K562 (cell line): ENCODE results near the gene ZNF143. TPM values are rescaled to one million over a fixed set of nuclear protein-coding genes. Genes with fewer than 3 reads are reported as not detected.

Experiments
- ATAC-seq: fragments of 200-7000 bp; cut with Tn5 transposase; 3 replicates; pipeline ENCODE4 v1.9.1; 2020; ENCODE audit warnings: moderate library complexity
- BruUV-seq: library from RNA; stranded (reverse); fragments of 400-500 nt; replicated peaks from 2 replicates; lab custom pipeline; 2021; lab: Mats Ljungman, UMichigan
- CTCF ChIA-PET: fragments of 300-600 bp; formaldehyde crosslinking; extraction: SDS; loops from one replicate; lab custom pipeline; 2021; ENCODE audit warnings: low intra/inter-chr PET ratio; lab: Yijun Ruan, JAX
- POLR2A ChIA-PET: fragments of 300-600, 350-650 bp; sonication (Branson Sonifier 250); formaldehyde crosslinking; extraction: SDS; loops from one replicate; lab custom pipeline; 2021; ENCODE audit warnings: antibody characterized with exemption, inconsistent platforms; lab: Yijun Ruan, JAX
- DNase-seq, 4 experiments: peaks; one replicate each; pipeline versions ENCODE4 v3.0.0 to v3.0.0-alpha.2; 2011 to 2018; ENCODE audit warnings: low spot score in 3 of 4, mixed read lengths in 3 of 4; ENCODE audit errors: extremely low read depth in 1 of 4
- FAIRE-seq: peaks from 2 replicates; lab custom pipeline; 2011; peaks lifted over from hg19 to GRCh38; lab: Jason Lieb, UNC
- H2AFZ ChIP-seq: 2 replicates; pipeline ENCODE4 v1.6.0; 2011; ENCODE audit warnings: low read depth, low read length, control low read depth, inconsistent platforms
- H3K27ac ChIP-seq: fragments of 200-600 bp; 3 replicates; pipeline ENCODE4 v1.8.0; 2011; ENCODE audit warnings: low read depth, mild to moderate bottlenecking, control low read depth, inconsistent platforms, low read length, moderate library complexity, mixed read lengths; ENCODE audit errors: extremely low read depth
- H3K27me3 ChIP-seq, 2 experiments: fragments of 300-600 bp in 1 of 2; 2 replicates in 1 of 2; 3 replicates in 1 of 2; pipeline versions ENCODE4 v1.6.0 to v1.8.0; 2011; ENCODE audit warnings: inconsistent platforms in 2 of 2, low read length in 2 of 2, mild to moderate bottlenecking in 1 of 2, mixed read lengths in 1 of 2, moderate library complexity in 1 of 2; ENCODE audit not compliant: control insufficient read depth in 2 of 2, insufficient read depth in 2 of 2
- H3K36me3 ChIP-seq: fragments of 300-600 bp; 3 replicates; pipeline ENCODE4 v1.8.0; 2011; ENCODE audit warnings: mild to moderate bottlenecking, low read length, inconsistent platforms; ENCODE audit not compliant: control insufficient read depth, insufficient read depth
- H3K4me1 ChIP-seq, 2 experiments: fragments of 200-600 bp in 1 of 2; replicated peaks in 1 of 2; 2 replicates in 1 of 2; 3 replicates in 1 of 2; pipeline versions ENCODE4 v1.5.1 to v1.8.0; 2011; ENCODE audit warnings: inconsistent platforms in 2 of 2, low read length in 2 of 2, mild to moderate bottlenecking in 1 of 2, mixed read lengths in 1 of 2, moderate library complexity in 1 of 2; ENCODE audit not compliant: control insufficient read depth in 2 of 2, insufficient read depth in 2 of 2
- H3K4me2 ChIP-seq: 2 replicates; pipeline ENCODE4 v1.6.1; 2011; ENCODE audit warnings: low read length, control low read depth, inconsistent platforms, mixed read lengths; ENCODE audit not compliant: insufficient read depth
- H3K4me3 ChIP-seq: fragments of 200-600 bp; sonication (generic), shearing (Covaris generic); 2 replicates; pipeline ENCODE4 v1.5.1; 2016; ENCODE audit warnings: control low read depth, inconsistent platforms
- H3K79me2 ChIP-seq: fragments of 200-600 bp; 3 replicates; pipeline ENCODE4 v1.8.0; 2011; ENCODE audit warnings: low read length, inconsistent platforms; ENCODE audit not compliant: control insufficient read depth, insufficient read depth
- H3K9ac ChIP-seq, 2 experiments: 2 replicates each; pipeline versions ENCODE4 v1.6.0 to v1.6.1; 2011; ENCODE audit warnings: low read depth in 2 of 2, low read length in 2 of 2, control low read depth in 1 of 2, inconsistent platforms in 1 of 2, mild to moderate bottlenecking in 1 of 2, mixed read lengths in 1 of 2; ENCODE audit not compliant: insufficient read depth in 1 of 2
- H3K9me1 ChIP-seq: one replicate; pipeline ENCODE4 v1.6.0; 2011; ENCODE audit warnings: inconsistent platforms, mild to moderate bottlenecking, low read length, moderate library complexity; ENCODE audit not compliant: control insufficient read depth, insufficient read depth
- H3K9me3 ChIP-seq: replicated peaks from 2 replicates; pipeline ENCODE4 v1.5.1; 2011; ENCODE audit warnings: low read depth, low read length, inconsistent platforms; ENCODE audit not compliant: control insufficient read depth, insufficient read depth
- H4K20me1 ChIP-seq: replicated peaks from 2 replicates; pipeline ENCODE4 v1.6.1; 2011; ENCODE audit warnings: low read length, inconsistent platforms, mixed read lengths; ENCODE audit not compliant: control insufficient read depth, insufficient read depth
- ATF7 ChIP-seq: fragments of 450-650 bp; IDR thresholded peaks from 2 replicates; pipeline ENCODE4 v1.7.1; 2014; ENCODE audit warnings: mild to moderate bottlenecking, moderate library complexity
- CHD2 ChIP-seq: IDR thresholded peaks from 2 replicates; pipeline ENCODE4 v1.6.1; 2011; ENCODE audit warnings: low read depth, low read length
- COPS2 ChIP-seq: fragments of 450-650 bp; conservative IDR thresholded peaks from 2 replicates; pipeline ENCODE4 v1.6.1; 2016; ENCODE audit warnings: mild to moderate bottlenecking, moderate library complexity
- FOXP1 ChIP-seq: sonication (generic); formaldehyde crosslinking; IDR thresholded peaks from 2 replicates; pipeline ENCODE4 v1.8.0; 2022; ENCODE audit warnings: mild to moderate bottlenecking, missing genetic modification reagents
- HDAC6 ChIP-seq: IDR thresholded peaks from 2 replicates; pipeline ENCODE4 v1.6.1; 2012; ENCODE audit warnings: low read depth, mild to moderate bottlenecking, control low read depth, inconsistent platforms, low read length, moderate library complexity
- HMGN3 ChIP-seq: IDR thresholded peaks from 2 replicates; pipeline ENCODE4 v1.6.1; 2011; ENCODE audit warnings: borderline replicate concordance, low read depth, mild to moderate bottlenecking, mixed read lengths, low read length; ENCODE audit not compliant: insufficient read length; ENCODE audit errors: extremely low read depth
- IFI16 ChIP-seq: fragments of 250-450 bp; sonication (Bioruptor Pico); IDR thresholded peaks from 2 replicates; pipeline ENCODE4 v2.1.2; 2022; ENCODE audit warnings: mild to moderate bottlenecking, inconsistent platforms
- MXI1 ChIP-seq: IDR thresholded peaks from 2 replicates; pipeline ENCODE4 v1.6.1; 2011; ENCODE audit warnings: low read depth, mild to moderate bottlenecking, improper control_type of control experiment, low read length
- PCBP2 ChIP-seq: fragments of 200-400 bp; formaldehyde crosslinking; IDR thresholded peaks from 2 replicates; pipeline ENCODE4 v1.6.1; 2018; ENCODE audit warnings: low read length, low read depth, mild to moderate bottlenecking, moderate library complexity; ENCODE audit not compliant: poor library complexity, severe bottlenecking
- PHF20 ChIP-seq: fragments of 450-650 bp; IDR thresholded peaks from 2 replicates; pipeline ENCODE4 v1.6.1; 2018; ENCODE audit not compliant: partially characterized antibody
- SAFB2 ChIP-seq: fragments of 200-400 bp; formaldehyde crosslinking; IDR thresholded peaks from 2 replicates; pipeline ENCODE4 v1.6.1; 2018; ENCODE audit warnings: borderline replicate concordance, low read length, low read depth, moderate library complexity; ENCODE audit not compliant: severe bottlenecking
- SRF ChIP-seq, 2 experiments: fragments of 250-450, 450-650 bp in 1 of 2; sonication (Bioruptor Pico) in 1 of 2; sonication (generic) in 1 of 2; formaldehyde crosslinking; IDR thresholded peaks; 2 replicates each; pipeline versions ENCODE4 v1.5.0 to v1.5.1; 2020 to 2022; ENCODE audit warnings: mild to moderate bottlenecking in 1 of 2, missing genetic modification reagents in 1 of 2
- TEAD2 ChIP-seq: fragments of 450-650 bp; IDR thresholded peaks from 2 replicates; pipeline ENCODE4 v1.6.1; 2016; ENCODE audit warnings: missing genetic modification characterization, control low read depth, missing compliant biosample characterization
- TOE1 ChIP-seq, 2 experiments: fragments of 450-650 bp in 1 of 2; sonication (generic) in 1 of 2; formaldehyde crosslinking in 1 of 2; IDR thresholded peaks; 2 replicates each; pipeline versions ENCODE4 v1.7.1 to v1.8.0; 2016 to 2022; ENCODE audit warnings: borderline replicate concordance in 2 of 2, mild to moderate bottlenecking in 2 of 2, antibody characterized with exemption in 1 of 2, inconsistent platforms in 1 of 2, low read depth in 1 of 2, missing genetic modification reagents in 1 of 2, moderate library complexity in 1 of 2
- TRIM28 ChIP-seq: fragments of 450-650 bp; IDR thresholded peaks from 2 replicates; pipeline ENCODE4 v1.6.1; 2017
- ZFP1 ChIP-seq: fragments of 450-650 bp; formaldehyde crosslinking; IDR thresholded peaks from 2 replicates; pipeline ENCODE4 v1.4.0; 2020; ENCODE audit warnings: mild to moderate bottlenecking, mixed read lengths
- ZNF23 ChIP-seq: fragments of 250-450 bp; sonication (Bioruptor Pico); IDR thresholded peaks from 2 replicates; pipeline ENCODE4 v1.4.0; 2020; ENCODE audit warnings: mild to moderate bottlenecking
- WGBS: fragments of 100-300 bp; shearing (Covaris generic); methylation state at CpG from one replicate; pipeline ENCODE4 v1.1.6; 2016; ENCODE audit warnings: low coverage, mixed read lengths; ENCODE audit not compliant: insufficient coverage; ENCODE audit errors: missing lambda C conversion rate; 5-methylcytosine and 5-hydroxymethylcytosine counted together
- in situ Hi-C: fragments of 300-500 bp; cut with MboI; formaldehyde crosslinking; loops from 4 replicates; pipeline ENCODE4 v1.15.0; 2018; ENCODE audit warnings: inconsistent platforms, mixed read lengths
- intact Hi-C: fragments of 100-400 bp; cut with micrococcal nuclease; formaldehyde crosslinking; loops from 2 replicates; pipeline ENCODE4 v1.14.2; 2022
- polyA plus RNA-seq, 8 experiments: library from polyadenylated mRNA; depleted of rRNA in 4 of 8; stranded (reverse) in 5 of 8; unstranded in 3 of 8; fragments of >200 nt; fragmentation: Nextera tagmentation in 2 of 8; fragmentation: Illumina TruSeq in 1 of 8; extraction: Ambion mirVana in 2 of 8; extraction: Trizol in 1 of 8; gene quantifications; 2 replicates each; pipeline versions ENCODE4 v1.2.1 to v1.2.3, GENCODE V29; 2011 to 2014; ENCODE audit warnings: inconsistent platforms in 1 of 8, missing spikeins in 1 of 8
- total RNA-seq, 7 experiments: library from RNA; depleted of rRNA in 6 of 7; stranded (reverse); fragments of >200 nt in 6 of 7; fragmentation: Illumina TruSeq in 2 of 7; extraction: Trizol in 2 of 7; gene quantifications; 2 replicates each; pipeline versions ENCODE4 v1.2.1 to v1.2.3, GENCODE V29; 2011 to 2021; ENCODE audit warnings: low replicate concordance in 1 of 7
- TF ChIP-seq, protein P1 (sequence below), 3 experiments: fragments of 200-800 bp in 1 of 3; fragments of 250-450 bp in 1 of 3; fragments of 450-650 bp in 1 of 3; sonication (Bioruptor Pico) in 1 of 3; sonication (Bioruptor generic) in 1 of 3; formaldehyde crosslinking in 1 of 3; IDR thresholded peaks; 2 replicates each; pipeline versions ENCODE4 v1.6.1 to v1.8.0; 2016 to 2022; ENCODE audit warnings: mild to moderate bottlenecking in 2 of 3, missing genetic modification characterization in 2 of 3, missing compliant biosample characterization in 1 of 3, moderate library complexity in 1 of 3
- TF ChIP-seq, protein P2 (sequence below), 2 experiments: fragments of 250-450 bp in 1 of 2; fragments of 450-650 bp in 1 of 2; sonication (Bioruptor Pico) in 1 of 2; IDR thresholded peaks; 2 replicates each; pipeline versions ENCODE4 v1.6.1 to v1.8.0; 2016 to 2021; ENCODE audit warnings: mild to moderate bottlenecking in 2 of 2, moderate library complexity in 2 of 2, missing compliant biosample characterization in 1 of 2, missing genetic modification characterization in 1 of 2

The ZNF143 gene
- total and polyA plus RNA-seq, 9 of the 15 experiments (the other 6 are each of a cell fraction or from before 2014, with no cell fraction given): 18.4 to 58.5 (median 27.1) TPM

DNA sequence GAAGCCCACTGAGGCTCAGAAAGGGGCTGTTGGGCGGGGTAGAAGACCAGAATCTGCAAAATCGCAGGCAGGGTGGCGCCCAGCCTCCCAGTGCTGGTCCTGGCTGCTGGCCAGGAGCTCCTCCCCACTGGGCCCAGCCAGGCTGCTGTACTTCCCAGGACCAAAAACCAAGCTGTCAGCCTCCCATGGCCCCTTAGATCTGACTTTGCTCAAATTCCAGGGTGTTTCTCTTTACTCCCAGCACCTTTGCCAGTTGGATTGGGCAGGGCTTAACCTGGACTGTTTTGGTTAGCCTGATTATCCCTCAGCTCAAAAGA is 68.5 kb downstream of the ZNF143 start:
- Histone ChIP-seq H3K79me2 (no peaks in the 10 kb centered on the region), H3K4me2 (peak overlapping the region; percentile 65; the same call in 1 of the 2 replicates), H3K9me3 (no peaks in the 10 kb centered on the region), H3K27me3 (no peaks in the 10 kb centered on the region), H3K9ac (peak overlapping the region; percentile 66 to 86), H3K4me3 (no peak overlapping the region), H2AFZ (peak overlapping the region; percentile 94), H3K4me1 (peaks cover 23 to 26% of the 10 kb centered on the region in 2 experiments; a peak in 4 of 5 replicates), H3K36me3 (peaks cover 21% of the 10 kb centered on the region; the same call in 2 of the 3 replicates), H3K27ac (peak overlapping the region; percentile 80), H3K9me1 (no peaks in the 10 kb centered on the region), H4K20me1 (no peaks in the 10 kb centered on the region)
- DNase-seq: peak; percentile 49 to 81 (median 65)
- ChIA-PET POLR2A (interaction anchor here (0.8 to 3.5 kb wide), 8 partner anchors 9 to 69 kb away, joined by 3 to 18 read pairs (median 4); partner anchors contain the start of gene ZNF143), CTCF (interaction anchor here (0.7 kb wide), 1 partner anchor 123 kb away, joined by 6 read pairs; no protein-coding TSS in a partner anchor)
- no TSS peak for BruUV-seq
- WGBS: 15% methylated on average over 3 of the region's 3 CpGs
- in situ Hi-C loops (no loop called here), intact Hi-C loops (no loop called here)
- peak; percentile 15 for FAIRE-seq
- peak; percentile 87 for ATAC-seq
- TF ChIP-seq SAFB2: no peak
- 0 out of 2 replicates have a peak, but pooled peaks have one; percentile 40 for TF ChIP-seq TRIM28
- no peak for TF ChIP-seq TOE1 (IDR thresholded peaks at IDR 0.05; ENCODE audit: borderline replicate concordance)
- no peak for TF ChIP-seq TOE1 (CRISPR knock-in tag; IDR thresholded peaks at IDR 0.05; ENCODE audit: borderline replicate concordance, low read depth)
- no peak for TF ChIP-seq PCBP2
- no peak for TF ChIP-seq ZFP1 (CRISPR knock-in tag)
- no peak for TF ChIP-seq COPS2
- TF ChIP-seq, protein P1, sequence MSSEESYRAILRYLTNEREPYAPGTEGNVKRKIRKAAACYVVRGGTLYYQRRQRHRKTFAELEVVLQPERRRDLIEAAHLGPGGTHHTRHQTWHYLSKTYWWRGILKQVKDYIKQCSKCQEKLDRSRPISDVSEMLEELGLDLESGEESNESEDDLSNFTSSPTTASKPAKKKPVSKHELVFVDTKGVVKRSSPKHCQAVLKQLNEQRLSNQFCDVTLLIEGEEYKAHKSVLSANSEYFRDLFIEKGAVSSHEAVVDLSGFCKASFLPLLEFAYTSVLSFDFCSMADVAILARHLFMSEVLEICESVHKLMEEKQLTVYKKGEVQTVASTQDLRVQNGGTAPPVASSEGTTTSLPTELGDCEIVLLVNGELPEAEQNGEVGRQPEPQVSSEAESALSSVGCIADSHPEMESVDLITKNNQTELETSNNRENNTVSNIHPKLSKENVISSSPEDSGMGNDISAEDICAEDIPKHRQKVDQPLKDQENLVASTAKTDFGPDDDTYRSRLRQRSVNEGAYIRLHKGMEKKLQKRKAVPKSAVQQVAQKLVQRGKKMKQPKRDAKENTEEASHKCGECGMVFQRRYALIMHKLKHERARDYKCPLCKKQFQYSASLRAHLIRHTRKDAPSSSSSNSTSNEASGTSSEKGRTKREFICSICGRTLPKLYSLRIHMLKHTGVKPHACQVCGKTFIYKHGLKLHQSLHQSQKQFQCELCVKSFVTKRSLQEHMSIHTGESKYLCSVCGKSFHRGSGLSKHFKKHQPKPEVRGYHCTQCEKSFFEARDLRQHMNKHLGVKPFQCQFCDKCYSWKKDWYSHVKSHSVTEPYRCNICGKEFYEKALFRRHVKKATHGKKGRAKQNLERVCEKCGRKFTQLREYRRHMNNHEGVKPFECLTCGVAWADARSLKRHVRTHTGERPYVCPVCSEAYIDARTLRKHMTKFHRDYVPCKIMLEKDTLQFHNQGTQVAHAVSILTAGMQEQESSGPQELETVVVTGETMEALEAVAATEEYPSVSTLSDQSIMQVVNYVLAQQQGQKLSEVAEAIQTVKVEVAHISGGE (CRISPR knock-in tag; IDR thresholded peaks at IDR 0.05): no peak
- TF ChIP-seq IFI16 (CRISPR knock-in tag): no peak
- no peak for TF ChIP-seq PHF20
- no peak for TF ChIP-seq CHD2
- TF ChIP-seq TEAD2 (tag): no peak
- TF ChIP-seq, protein P2, sequence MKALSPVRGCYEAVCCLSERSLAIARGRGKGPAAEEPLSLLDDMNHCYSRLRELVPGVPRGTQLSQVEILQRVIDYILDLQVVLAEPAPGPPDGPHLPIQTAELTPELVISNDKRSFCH (CRISPR knock-in tag; IDR thresholded peaks at IDR 0.05): no peak
- TF ChIP-seq, protein P2 (tag; IDR thresholded peaks at IDR 0.05): no peak
- TF ChIP-seq HDAC6: no peak
- TF ChIP-seq ATF7: no peak
- no peak for TF ChIP-seq ZNF23 (CRISPR knock-in tag)
- no peak; a peak in 1 of 4 replicates for TF ChIP-seq SRF (CRISPR knock-in tag; IDR thresholded peaks at IDR 0.05)
- no peak for TF ChIP-seq MXI1
- TF ChIP-seq FOXP1 (CRISPR knock-in tag): no peak
- peak; percentile 45 for TF ChIP-seq HMGN3
